Naive B cell (primary cell): ENCODE data around the gene RYK. TPM values are rescaled to one million over a fixed set of nuclear protein-coding genes. Genes with fewer than 3 reads are reported as not detected.

Experiments used
- ATAC-seq, 2 donors: fragments of 150-1000 bp; cut with Tn5 transposase; 2 replicates each; pipeline ENCODE4 v1.10.0; 2021; ENCODE audit warnings: low read depth in 2 of 2, mild to moderate bottlenecking in 2 of 2, moderate library complexity in 2 of 2
- DNase-seq: peaks from one replicate; pipeline ENCODE4 v3.0.0; 2022
- H3K27ac Mint-ChIP-seq, 6 donors: one replicate each; pipeline ENCODE4 v1.8.0; 2020 to 2022; ENCODE audit warnings: mild to moderate bottlenecking in 6 of 6, mixed read lengths in 6 of 6, moderate library complexity in 5 of 6, inconsistent platforms in 2 of 6
- H3K27me3 Mint-ChIP-seq, 3 donors: one replicate each; pipeline ENCODE4 v1.8.0; 2021 to 2022; ENCODE audit warnings: mixed read lengths in 3 of 3, mild to moderate bottlenecking in 1 of 3
- H3K36me3 Mint-ChIP-seq, 2 donors: one replicate each; pipeline ENCODE4 v1.8.0; 2020 to 2022; ENCODE audit warnings: mixed read lengths in 2 of 2, inconsistent platforms in 1 of 2, mild to moderate bottlenecking in 1 of 2
- H3K4me1 Mint-ChIP-seq, 3 donors: one replicate each; pipeline ENCODE4 v1.8.0; 2020 to 2022; ENCODE audit warnings: mixed read lengths in 3 of 3, inconsistent platforms in 1 of 3, mild to moderate bottlenecking in 1 of 3, moderate library complexity in 1 of 3
- H3K4me3 Mint-ChIP-seq, 8 donors: one replicate each; pipeline ENCODE4 v1.8.0; 2020 to 2022; ENCODE audit warnings: mild to moderate bottlenecking in 8 of 8, mixed read lengths in 8 of 8, moderate library complexity in 8 of 8, inconsistent platforms in 2 of 8
- H3K9me3 Mint-ChIP-seq, 7 donors: one replicate each; pipeline ENCODE4 v1.8.0; 2020 to 2022; ENCODE audit warnings: mixed read lengths in 7 of 7, mild to moderate bottlenecking in 5 of 7, inconsistent platforms in 2 of 7, moderate library complexity in 1 of 7
- polyA plus RNA-seq, 6 donors: library from polyadenylated mRNA; unstranded; fragments of 300-500 nt; fragmentation: Illumina TruSeq; gene quantifications; one replicate each; pipeline ENCODE4 v1.2.3, GENCODE V29; 2021; ENCODE audit warnings: low read depth in 6 of 6

RYK gene
- polyA plus RNA-seq, 6 donors from 2014 or later, result 3.7 to 14.2 (median 8.1) TPM

DNA sequence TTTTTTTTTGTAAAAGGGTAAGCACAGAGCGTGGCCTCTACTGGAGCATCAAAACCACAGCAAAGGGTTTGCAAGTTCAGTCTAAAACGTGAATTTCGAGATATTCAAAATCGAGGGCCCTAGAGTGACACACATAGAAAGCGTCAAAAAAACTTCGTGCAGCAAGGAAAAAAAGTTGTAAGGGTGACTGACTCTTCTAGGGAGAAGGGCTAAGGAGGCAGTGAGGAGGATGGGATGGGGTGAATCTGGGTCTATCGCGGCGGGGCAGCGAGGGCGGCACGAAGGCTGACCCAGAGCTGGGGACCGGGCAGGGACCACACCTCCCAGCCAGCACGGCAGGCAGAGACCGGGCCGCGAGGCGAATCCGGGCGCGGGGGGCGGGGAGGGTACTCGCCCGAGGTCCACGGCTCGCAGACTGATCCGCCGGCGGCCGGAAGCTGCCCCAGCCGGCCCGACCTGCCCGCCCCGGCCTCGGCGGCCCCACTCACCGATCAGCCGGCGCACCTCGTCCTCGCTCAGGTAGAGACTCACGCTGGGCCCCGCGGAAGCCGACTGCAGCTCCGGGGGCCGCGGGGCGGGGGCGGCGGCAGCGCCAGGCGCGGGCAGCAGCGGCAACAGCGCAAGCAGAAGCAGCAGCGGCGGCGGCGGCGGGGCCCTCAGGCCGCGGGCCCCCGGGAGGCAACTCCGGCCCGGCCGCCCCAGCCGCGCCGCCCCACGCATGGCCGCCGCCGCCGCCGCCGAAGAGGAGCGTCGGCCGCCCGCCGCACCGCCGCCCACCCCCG, 533 bp downstream of the RYK start:
- ATAC-seq (peak; percentile 53 to 56), DNase-seq (peak; percentile 59)
- Mint-ChIP-seq H3K36me3 (no peaks in the 10 kb centered on the region), H3K4me3 (peak overlapping the region; percentile 90 to 96 (median 94)), H3K27ac (peak overlapping the region; percentile 91 to 98 (median 96)), H3K27me3 (no peaks in the 10 kb centered on the region), H3K4me1 (peaks cover 37 to 52% (median 41%) of the 10 kb centered on the region in 3 donors), H3K9me3 (no peaks in the 10 kb centered on the region)

DNA sequence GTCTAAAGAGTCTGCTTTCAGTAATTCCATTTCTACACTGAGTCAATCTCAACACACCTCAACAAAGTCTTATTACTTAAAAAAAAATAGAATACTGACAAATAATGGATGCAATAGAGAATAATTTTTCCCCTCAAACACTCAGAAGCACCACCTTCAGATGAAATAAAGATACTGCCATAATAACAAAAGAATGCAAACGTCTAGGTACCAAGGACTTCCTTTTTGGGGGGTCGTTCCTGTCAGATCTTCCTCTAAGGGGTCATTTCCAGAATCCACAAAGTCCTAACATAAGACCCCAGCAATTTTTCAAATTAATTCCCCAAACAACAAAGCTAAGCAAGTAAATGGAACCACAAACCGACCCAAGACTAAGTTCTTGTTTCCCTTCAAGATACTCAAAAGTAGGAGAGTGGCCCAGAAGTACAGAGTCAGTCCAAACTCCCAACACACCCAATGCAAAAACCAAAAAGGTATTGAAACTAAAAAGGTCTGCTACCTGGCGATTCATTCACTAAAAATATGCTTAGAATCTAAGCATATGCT, 1.3 kb downstream of the RYK start:
- Mint-ChIP-seq H3K27me3 (no peaks in the 10 kb centered on the region), H3K4me3 (peak overlapping the region; percentile 90 to 96 (median 94)), H3K27ac (peak overlapping the region; percentile 91 to 98 (median 96)), H3K36me3 (no peaks in the 10 kb centered on the region), H3K9me3 (no peaks in the 10 kb centered on the region), H3K4me1 (peaks cover 39 to 58% (median 45%) of the 10 kb centered on the region in 3 donors)
- peak; percentile 1 to 3 for ATAC-seq
- DNase-seq, result no peak

DNA sequence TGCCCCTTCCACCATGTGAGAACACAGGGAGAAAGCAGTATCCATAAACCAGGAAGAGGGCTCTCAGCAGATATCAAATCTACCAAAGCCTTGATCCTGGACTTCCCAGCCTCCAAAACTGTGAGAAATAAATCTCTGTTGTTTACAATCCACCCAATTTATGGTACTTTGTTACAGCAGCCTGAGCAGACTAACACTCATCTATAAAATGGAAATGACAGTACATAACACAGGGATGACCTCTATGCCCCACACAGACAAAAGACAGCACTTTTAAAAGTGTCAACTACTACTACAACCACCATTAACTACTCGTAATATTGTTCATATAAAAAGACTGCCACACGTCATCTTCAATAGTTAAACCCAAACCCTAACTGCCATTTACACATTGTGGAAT, 5.7 kb downstream of the RYK start:
- Mint-ChIP-seq H3K27ac (no peak overlapping the region), H3K9me3 (no peaks in the 10 kb centered on the region)

DNA sequence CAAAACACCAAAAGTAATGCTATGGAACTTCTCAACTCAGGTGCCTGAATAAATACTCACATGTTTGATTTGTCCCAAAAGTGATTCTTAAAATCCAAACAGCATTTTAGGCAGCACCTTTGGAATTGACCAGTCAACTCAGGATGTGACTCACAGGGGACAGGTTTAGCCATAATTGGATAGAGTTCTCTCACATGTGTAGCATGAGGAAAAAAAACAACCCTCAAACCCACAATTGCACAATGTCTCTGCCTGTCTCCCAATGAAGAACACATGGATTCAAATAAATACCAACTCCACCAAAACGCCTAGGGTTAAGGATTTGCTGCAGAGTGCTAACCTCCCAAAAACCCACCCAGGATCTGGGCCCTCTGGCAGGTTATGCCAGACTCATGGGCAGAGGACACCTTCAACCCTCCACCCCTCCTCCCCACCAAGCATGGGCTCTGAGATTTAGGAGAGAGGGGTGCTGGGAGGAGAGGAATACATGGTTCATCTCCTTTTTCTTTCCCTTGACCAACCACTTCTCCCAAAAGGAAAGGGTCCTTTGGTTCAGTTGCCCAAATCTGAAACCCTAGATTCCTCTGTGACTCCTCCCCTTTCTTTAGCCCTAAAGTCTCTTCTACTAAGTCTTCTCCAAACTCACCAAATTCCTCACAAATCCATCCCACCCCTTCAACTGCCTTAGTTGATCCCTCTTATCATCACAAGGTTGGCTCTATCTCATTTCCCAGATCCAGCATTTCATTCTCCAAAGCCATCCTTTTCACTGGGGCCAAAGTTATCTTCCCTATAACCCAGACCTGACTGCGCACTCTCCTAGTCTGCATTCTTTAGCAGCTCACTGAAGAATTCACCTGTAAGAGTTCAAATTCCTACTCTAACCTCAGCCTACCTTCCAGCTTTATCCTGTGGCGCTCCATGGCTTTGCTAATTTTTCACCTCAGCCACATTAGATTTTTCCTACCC, 7.7 kb downstream of the RYK start:
- H3K36me3 Mint-ChIP-seq, result no peaks in the 10 kb centered on the region
- no peak overlapping the region for H3K4me3 Mint-ChIP-seq
- ATAC-seq (no peak), DNase-seq (no peak)
- H3K4me1 Mint-ChIP-seq, result peaks cover 50 to 79% (median 56%) of the 10 kb centered on the region in 3 donors
- peak overlapping the region in 1 of 6 donors; percentile 39 for H3K27ac Mint-ChIP-seq
- H3K27me3 Mint-ChIP-seq, result no peaks in the 10 kb centered on the region
- no peaks in the 10 kb centered on the region for H3K9me3 Mint-ChIP-seq

More for the DNA sequence above, 5.7 kb downstream of the RYK start:
- no peak for ATAC-seq
- Mint-ChIP-seq H3K4me3 (peak overlapping the region in 2 of 8 donors; percentile 22 to 44), H3K27me3 (no peaks in the 10 kb centered on the region), H3K4me1 (peaks cover 51 to 79% (median 56%) of the 10 kb centered on the region in 3 donors), H3K36me3 (no peaks in the 10 kb centered on the region)
- DNase-seq, result no peak

DNA sequence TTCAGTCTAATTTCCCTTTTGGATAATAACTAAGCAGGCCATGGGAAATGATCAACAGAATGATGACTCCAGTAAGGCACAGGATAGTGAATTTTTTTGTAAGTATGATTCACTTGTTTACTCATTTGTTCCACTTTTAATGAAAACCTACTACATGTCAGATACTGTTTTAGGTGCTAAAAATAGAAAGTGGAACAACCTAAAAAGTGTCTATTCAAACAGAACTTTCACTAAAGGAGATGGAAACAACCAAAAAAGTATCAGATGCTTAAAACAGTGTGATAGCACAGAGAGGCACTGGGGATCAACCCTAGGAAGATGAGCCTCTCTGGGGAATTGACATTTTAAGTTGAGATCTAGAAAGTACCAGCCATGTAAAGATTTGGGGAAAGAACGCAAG, 11.1 kb downstream of the RYK start:
- Mint-ChIP-seq H3K27me3 (no peaks in the 10 kb centered on the region), H3K27ac (peak overlapping the region in 4 of 6 donors; percentile 2 to 88 (median 18)), H3K36me3 (no peaks in the 10 kb centered on the region), H3K9me3 (no peaks in the 10 kb centered on the region), H3K4me1 (peaks cover 57 to 80% (median 60%) of the 10 kb centered on the region in 3 donors), H3K4me3 (peak overlapping the region in 6 of 8 donors; percentile 20 to 75 (median 56))
- ATAC-seq (peak; percentile 25 to 35), DNase-seq (no peak)

DNA sequence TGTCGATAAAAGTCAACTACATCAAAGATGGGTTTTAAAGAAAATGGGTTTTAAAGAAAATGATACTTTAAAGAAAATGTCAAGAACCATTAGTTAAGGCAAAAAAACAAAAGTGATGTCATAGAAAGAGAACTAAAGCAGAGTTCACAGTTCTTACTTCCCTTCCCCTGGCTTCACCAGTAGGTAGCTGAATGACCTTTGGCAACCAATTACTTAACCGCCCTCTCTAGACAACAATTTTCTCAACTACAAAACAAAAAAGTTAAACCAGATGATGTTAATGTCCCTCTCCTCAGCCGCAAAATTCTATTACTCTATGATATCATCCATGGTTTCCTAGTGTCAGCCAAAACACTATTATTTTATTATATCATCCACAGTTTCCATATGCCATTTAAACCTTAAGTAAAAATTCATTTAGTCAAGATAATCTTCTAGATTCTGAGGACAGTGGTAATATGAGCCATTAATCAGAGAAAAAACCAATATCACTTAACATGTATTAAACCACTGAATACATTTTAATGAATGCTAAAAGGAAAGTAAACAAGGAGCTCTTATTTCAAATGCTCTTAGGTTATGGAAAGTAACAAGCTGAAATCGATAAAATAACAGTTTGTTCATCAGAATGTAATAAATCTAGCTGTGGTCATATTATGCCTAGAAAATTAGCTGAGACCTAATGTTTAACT, 13.1 kb downstream of the RYK start:
- H3K27me3 Mint-ChIP-seq, result no peaks in the 10 kb centered on the region
- ATAC-seq (no peak), DNase-seq (no peak)
- no peaks in the 10 kb centered on the region for H3K36me3 Mint-ChIP-seq
- peak overlapping the region in 2 of 6 donors; percentile 47 to 57 for H3K27ac Mint-ChIP-seq
- no peaks in the 10 kb centered on the region for H3K9me3 Mint-ChIP-seq
- peak overlapping the region in 3 of 8 donors; percentile 32 to 48 (median 33) for H3K4me3 Mint-ChIP-seq
- peaks cover 49 to 75% (median 51%) of the 10 kb centered on the region in 3 donors for H3K4me1 Mint-ChIP-seq

DNA sequence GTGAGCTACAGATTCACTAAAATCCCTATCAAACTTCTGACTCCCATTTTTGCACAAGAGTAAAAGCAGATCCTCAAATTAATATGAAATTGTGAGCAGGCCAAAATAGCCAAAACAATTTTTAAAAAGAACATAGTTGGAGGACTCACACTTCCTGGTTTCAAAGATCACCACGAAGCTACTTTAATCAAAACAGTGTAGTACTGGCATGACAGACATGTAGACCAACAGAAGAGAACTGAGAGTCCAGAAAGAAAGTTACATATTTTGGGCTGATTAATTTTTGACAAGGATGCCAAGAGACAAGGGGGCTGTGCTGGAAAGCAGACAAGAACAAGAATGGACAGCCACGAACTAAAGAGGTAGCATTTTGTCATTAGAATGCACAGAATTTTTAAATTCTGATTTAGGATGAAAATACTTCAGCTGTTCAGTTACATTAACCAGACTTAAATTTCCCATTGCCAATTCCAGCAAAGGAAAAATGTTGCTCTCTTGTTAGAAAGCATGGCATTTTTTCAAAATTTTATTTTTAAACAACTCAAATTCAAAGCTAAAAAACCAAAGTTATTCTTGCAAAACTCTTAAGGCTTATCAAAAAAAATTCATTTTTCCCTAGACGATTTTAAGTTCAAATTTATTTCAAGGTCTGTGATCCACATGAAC, 14.0 kb downstream of the RYK start:
- Mint-ChIP-seq H3K4me3 (peak overlapping the region in 4 of 8 donors; percentile 0 to 68 (median 20)), H3K36me3 (no peaks in the 10 kb centered on the region), H3K27me3 (no peaks in the 10 kb centered on the region), H3K27ac (peak overlapping the region in 4 of 6 donors; percentile 12 to 84 (median 70)), H3K9me3 (no peaks in the 10 kb centered on the region), H3K4me1 (peaks cover 55 to 80% (median 59%) of the 10 kb centered on the region in 3 donors)
- ATAC-seq (peak; percentile 37 to 46), DNase-seq (no peak)

DNA sequence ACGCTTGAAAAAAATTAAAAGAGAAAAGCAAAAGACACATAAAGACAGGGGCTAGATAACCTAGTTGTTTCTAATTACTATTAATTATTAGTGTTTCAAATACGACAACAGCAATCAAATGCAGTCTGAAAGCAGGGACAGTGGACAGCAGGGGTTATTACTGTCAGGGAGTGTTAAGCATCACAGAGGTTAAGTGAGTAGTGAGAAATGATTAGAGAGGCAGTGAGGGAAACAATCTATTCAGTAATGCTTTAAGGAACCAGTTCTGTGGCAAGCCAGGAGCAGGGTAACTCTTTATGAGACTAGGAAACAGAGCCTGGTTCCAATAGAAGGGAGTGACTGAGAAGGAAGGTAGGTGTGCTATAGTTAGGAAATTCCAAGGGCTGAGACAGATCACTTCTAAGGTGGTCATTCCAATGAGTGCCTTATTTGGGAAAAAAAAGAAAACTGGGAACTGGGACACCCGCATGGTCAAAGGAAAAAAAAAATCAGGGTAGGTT, 15.0 kb downstream of the RYK start:
- H3K9me3 Mint-ChIP-seq, result no peaks in the 10 kb centered on the region
- H3K36me3 Mint-ChIP-seq, result no peaks in the 10 kb centered on the region
- ATAC-seq (no peak), DNase-seq (no peak)
- H3K4me3 Mint-ChIP-seq, result peak overlapping the region in 1 of 8 donors; percentile 6
- H3K4me1 Mint-ChIP-seq, result peaks cover 55 to 82% (median 64%) of the 10 kb centered on the region in 3 donors
- peak overlapping the region in 4 of 6 donors; percentile 6 to 71 (median 65) for H3K27ac Mint-ChIP-seq
- H3K27me3 Mint-ChIP-seq, result no peaks in the 10 kb centered on the region

DNA sequence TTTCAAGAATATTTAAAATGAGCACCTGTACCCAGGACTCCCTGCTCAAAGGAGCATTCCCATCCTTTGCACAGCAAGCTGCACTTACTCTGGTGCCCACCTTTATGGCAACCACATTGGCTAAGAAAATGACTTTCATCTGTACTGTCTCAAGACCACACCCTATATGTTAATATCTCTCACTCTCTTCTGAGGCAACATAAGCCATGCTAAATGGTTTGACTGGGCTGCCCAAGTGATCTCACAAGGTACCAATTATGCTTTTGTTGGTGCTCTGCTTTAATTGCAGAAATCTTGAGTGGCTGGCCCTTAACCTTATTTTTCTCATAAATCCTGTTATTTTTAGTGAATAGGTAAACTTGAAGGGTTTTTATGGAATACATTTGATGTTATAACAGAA, 17.7 kb downstream of the RYK start:
- Mint-ChIP-seq H3K27me3 (no peaks in the 10 kb centered on the region), H3K4me1 (peaks cover 48 to 82% (median 59%) of the 10 kb centered on the region in 3 donors), H3K36me3 (no peaks in the 10 kb centered on the region), H3K9me3 (no peaks in the 10 kb centered on the region), H3K27ac (no peak overlapping the region), H3K4me3 (peak overlapping the region in 1 of 8 donors; percentile 10)
- ATAC-seq (no peak), DNase-seq (no peak)

DNA sequence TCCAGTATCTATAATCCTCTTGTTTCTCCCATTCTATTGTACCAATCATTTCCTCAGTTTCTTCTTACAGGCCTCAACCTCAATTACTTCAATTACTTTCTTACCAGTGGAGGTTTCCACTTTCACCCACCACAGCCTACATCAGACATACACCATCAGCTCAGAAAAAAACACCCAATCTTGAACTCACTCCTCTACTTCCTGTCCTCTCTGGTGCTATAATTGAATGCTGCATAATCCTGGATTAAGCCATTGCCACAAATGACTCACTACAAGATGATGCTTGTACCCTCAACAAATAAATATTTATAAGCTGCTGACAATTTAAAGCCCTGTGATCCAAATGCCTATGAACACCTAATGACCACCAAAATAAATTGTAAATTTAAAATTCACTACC, 18.5 kb downstream of the RYK start:
- H3K27ac Mint-ChIP-seq, result peak overlapping the region in 2 of 6 donors; percentile 3 to 13
- DNase-seq, result no peak

DNA sequence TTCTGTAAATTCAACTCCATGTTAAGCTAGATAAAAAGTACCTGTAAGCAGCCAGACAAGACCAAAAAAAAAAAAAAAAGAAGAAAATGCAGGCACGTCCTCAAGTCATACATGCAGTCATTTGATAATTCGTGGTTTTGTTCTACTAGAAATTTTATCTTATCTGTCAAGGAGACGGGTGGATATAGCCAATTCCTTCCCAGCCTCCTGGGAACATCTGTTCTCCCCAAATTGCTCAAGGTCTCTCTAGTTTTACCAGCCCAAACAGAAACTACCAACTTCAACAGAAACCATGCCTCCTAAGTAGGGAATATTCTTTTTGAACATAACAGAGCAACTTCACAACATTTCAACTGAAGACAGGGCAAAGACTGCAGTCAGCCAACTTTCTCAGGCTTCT, 19.5 kb downstream of the RYK start:
- Mint-ChIP-seq H3K36me3 (no peaks in the 10 kb centered on the region), H3K4me3 (peak overlapping the region in 1 of 8 donors; percentile 7), H3K4me1 (peaks cover 34 to 76% (median 56%) of the 10 kb centered on the region in 3 donors), H3K27ac (no peak overlapping the region), H3K9me3 (no peaks in the 10 kb centered on the region), H3K27me3 (no peaks in the 10 kb centered on the region)
- ATAC-seq (no peak), DNase-seq (no peak)

More for the DNA sequence above, 18.5 kb downstream of the RYK start:
- H3K36me3 Mint-ChIP-seq, result no peaks in the 10 kb centered on the region
- no peaks in the 10 kb centered on the region for H3K27me3 Mint-ChIP-seq
- H3K4me3 Mint-ChIP-seq, result peak overlapping the region in 4 of 8 donors; percentile 0 to 71 (median 14)
- H3K9me3 Mint-ChIP-seq, result no peaks in the 10 kb centered on the region
- no peak for ATAC-seq
- peaks cover 42 to 78% (median 58%) of the 10 kb centered on the region in 3 donors for H3K4me1 Mint-ChIP-seq

DNA sequence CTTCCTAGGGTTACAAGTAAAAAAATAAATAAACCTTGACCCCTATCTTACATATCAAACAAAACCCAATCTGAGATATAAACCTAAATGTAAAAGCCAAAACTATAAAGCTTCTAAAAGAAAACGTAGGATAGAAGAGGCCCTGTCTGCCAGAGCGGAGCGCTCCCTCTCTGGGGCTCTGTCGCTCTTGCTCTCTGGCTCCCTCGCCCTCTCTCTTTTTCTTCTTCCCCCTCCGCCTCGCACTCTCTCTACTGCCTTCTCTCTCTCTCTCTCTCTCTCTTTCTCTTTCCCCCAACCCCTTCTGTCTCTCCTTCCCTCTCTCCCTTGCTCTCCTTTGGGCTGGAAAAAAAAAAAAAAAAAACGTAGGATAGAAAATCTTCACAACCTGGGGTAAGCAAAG, 21.6 kb downstream of the RYK start:
- no peaks in the 10 kb centered on the region for H3K36me3 Mint-ChIP-seq
- ATAC-seq (no peak), DNase-seq (no peak)
- H3K4me1 Mint-ChIP-seq, result peaks cover 29 to 63% (median 52%) of the 10 kb centered on the region in 3 donors
- H3K27ac Mint-ChIP-seq, result peak overlapping the region in 2 of 6 donors; percentile 19 to 93
- H3K9me3 Mint-ChIP-seq, result no peaks in the 10 kb centered on the region
- no peaks in the 10 kb centered on the region for H3K27me3 Mint-ChIP-seq
- H3K4me3 Mint-ChIP-seq, result peak overlapping the region in 1 of 8 donors; percentile 5
